Esophagus squamous epithelium (tissue), 4 donors: ENCODE data around the gene PKIG.

ENCODE experiments used
- CTCF ChIP-seq, 6 experiments: fragments of 450-650 bp in 4 of 6; fragments of 200-600 bp in 2 of 6; sonication (generic) in 2 of 6; IDR thresholded peaks; one replicate each; pipeline ENCODE4 v1.5.1; 2016 to 2019; ENCODE audit warnings: antibody characterized with exemption in 6 of 6, mild to moderate bottlenecking in 4 of 6, moderate library complexity in 4 of 6
- POLR2A ChIP-seq, 4 donors: fragments of 450-650 bp; IDR thresholded peaks; one replicate each; pipeline ENCODE4 v1.6.1; 2017; ENCODE audit warnings: antibody characterized with exemption in 4 of 4, mild to moderate bottlenecking in 4 of 4, moderate library complexity in 3 of 4

GRCh38 chr20:44633872-44634600 lies 51.7 kb downstream of the PKIG start:
- TF ChIP-seq CTCF (IDR thresholded peaks at IDR 0.05) (no peak), POLR2A (IDR thresholded peaks at IDR 0.05) (no peak)
